Measurements from ENCODE around the gene STMN3. TPM values are rescaled to one million over a fixed set of nuclear protein-coding genes. Genes with fewer than 3 reads are reported as not detected.
A peak's percentile ranks its signal among the peaks of the same experiment; 100 is the strongest.

STMN3 gene
- total RNA-seq: 1 to 10 TPM in 1 of 4 donors, under 1 TPM in 3; 0.51 to 1.9 (median 0.88) TPM

- Histone ChIP-seq H3K4me1 (peaks cover 15 to 22% of the 10 kb centered on the region in 2 donors), H3K27ac (peak within 1 kb of the TSS in 1 of 4 donors; percentile 25), H3K36me3 (no peaks in the 10 kb centered on the region), H3K9me3 (no peaks in the 10 kb centered on the region), H3K4me3 (peak within 1 kb of the TSS; percentile 42 to 57 (median 50)), H3K27me3 (peaks cover 15 to 21% (median 18%) of the 10 kb centered on the region in 3 donors)
- ATAC-seq (peak; percentile 12 to 13), DNase-seq (peak; percentile 43 to 50)
- TF ChIP-seq CTCF (IDR thresholded peaks at IDR 0.05 in 4 of 5, conservative IDR thresholded peaks at IDR 0.05 in 1 of 5) (no peak), POLR2A (IDR thresholded peaks at IDR 0.05) (no peak)
- in situ Hi-C loops (cut with MboI; ENCODE audit: low sequenced_read_pairs in 4 of 4): loop anchor here in 1 of 4 donors (10.0 kb wide), 1 partner anchor 61 kb away; no protein-coding TSS in a partner anchor
- intact Hi-C loops (cut with DNase I; ENCODE audit: low total_unique reads): no loop called here
Measured at GRCh38 chr20:63653041-63653973, at the start of gene STMN3. Gene STMN3, minus strand, starts transcription at chr20:63653424. Its CDS starts 79 bp downstream, at chr20:63653345.

- in situ Hi-C loops (cut with MboI; ENCODE audit: low sequenced_read_pairs in 4 of 4): no loop called here
- ATAC-seq: no peak
- no peak for DNase-seq
- no peaks in the 10 kb centered on the region for H3K27me3 ChIP-seq
- H3K27ac ChIP-seq: no peak overlapping the region
- no peak for TF ChIP-seq CTCF (IDR thresholded peaks at IDR 0.05 in 4 of 5, conservative IDR thresholded peaks at IDR 0.05 in 1 of 5)
- no peak for TF ChIP-seq POLR2A (IDR thresholded peaks at IDR 0.05)
- H3K9me3 ChIP-seq: no peaks in the 10 kb centered on the region
- peaks cover 0 to 24% of the 10 kb centered on the region in 2 donors for H3K36me3 ChIP-seq
- H3K4me1 ChIP-seq: peaks cover 28 to 34% of the 10 kb centered on the region in 2 donors
- no peak overlapping the region for H3K4me3 ChIP-seq
- intact Hi-C loops (cut with DNase I; ENCODE audit: low total_unique reads): no loop called here
Measured at GRCh38 chr20:63702036-63702665, 48.9 kb upstream of the STMN3 start.

- H3K27ac ChIP-seq: no peak overlapping the region
- in situ Hi-C loops (cut with MboI; ENCODE audit: low sequenced_read_pairs in 4 of 4) (no loop called here), intact Hi-C loops (cut with DNase I; ENCODE audit: low total_unique reads) (no loop called here)
- H3K4me3 ChIP-seq: no peak overlapping the region
- H3K27me3 ChIP-seq: no peaks in the 10 kb centered on the region
- H3K36me3 ChIP-seq: peaks cover 0 to 24% of the 10 kb centered on the region in 2 donors
- DNase-seq: no peak
- TF ChIP-seq CTCF (IDR thresholded peaks at IDR 0.05 in 4 of 5, conservative IDR thresholded peaks at IDR 0.05 in 1 of 5) (no peak), POLR2A (IDR thresholded peaks at IDR 0.05) (no peak)
- ATAC-seq: no peak
- peaks cover 28 to 29% of the 10 kb centered on the region in 2 donors for H3K4me1 ChIP-seq
- H3K9me3 ChIP-seq: no peaks in the 10 kb centered on the region
Measured at GRCh38 chr20:63701329-63702035, 48.3 kb upstream of the STMN3 start.

- Histone ChIP-seq H3K27me3 (no peaks in the 10 kb centered on the region), H3K4me3 (no peak overlapping the region), H3K9me3 (no peaks in the 10 kb centered on the region), H3K4me1 (peaks cover 27% of the 10 kb centered on the region in 2 donors), H3K27ac (no peak overlapping the region), H3K36me3 (peaks cover 0 to 19% of the 10 kb centered on the region in 2 donors)
- TF ChIP-seq CTCF (IDR thresholded peaks at IDR 0.05 in 4 of 5, conservative IDR thresholded peaks at IDR 0.05 in 1 of 5) (no peak), POLR2A (IDR thresholded peaks at IDR 0.05) (no peak)
- ATAC-seq: no peak
- in situ Hi-C loops (cut with MboI; ENCODE audit: low sequenced_read_pairs in 4 of 4) (no loop called here), intact Hi-C loops (cut with DNase I; ENCODE audit: low total_unique reads) (no loop called here)
- DNase-seq: no peak
Measured at GRCh38 chr20:63701051-63701328, 47.8 kb upstream of the STMN3 start.

Measured in gastrocnemius medialis (tissue), 4 donors.